ENCODE data around the gene SNW1.
"Not testable (repeated sequence)": the region's sequence is repeated elsewhere in the genome, so short reads cannot be mapped to it uniquely, and the experiment has no call there.

The SNW1 gene

GRCh38 chr14:77763978-77764377 lies 3.0 kb upstream of the SNW1 start:
- TF ChIP-seq CTCF (conservative IDR thresholded peaks at IDR 0.05; ENCODE audit: low read length): no peak
- H3K4me3 ChIP-seq (ENCODE audit: low read length): no peak overlapping the region
- no peak for DNase-seq (ENCODE audit: low read depth)

- TF ChIP-seq CTCF (conservative IDR thresholded peaks at IDR 0.05; ENCODE audit: low read length): no peak
- no peak for DNase-seq (ENCODE audit: low read depth)
- H3K4me3 ChIP-seq (ENCODE audit: low read length): no peak overlapping the region
Observed at GRCh38 chr14:77763316-77763715, 2.4 kb upstream of the SNW1 start.

GRCh38 chr14:77761205-77761931 lies 412 bp upstream of the SNW1 start:
- peak overlapping the region; percentile 99 for H3K4me3 ChIP-seq (ENCODE audit: low read length)
- peak; percentile 33 for TF ChIP-seq CTCF (conservative IDR thresholded peaks at IDR 0.05; ENCODE audit: low read length)
- DNase-seq (ENCODE audit: low read depth): peak; percentile 65

GRCh38 chr14:77752799-77753516 lies 8.0 kb downstream of the SNW1 start:
- H3K4me3 ChIP-seq (ENCODE audit: low read length): no peak overlapping the region
- peak; percentile 2 for DNase-seq (ENCODE audit: low read depth)
- TF ChIP-seq CTCF (conservative IDR thresholded peaks at IDR 0.05; ENCODE audit: low read length): no peak

GRCh38 chr14:77752266-77752665 lies 8.7 kb downstream of the SNW1 start:
- no peak for DNase-seq (ENCODE audit: low read depth)
- no peak overlapping the region for H3K4me3 ChIP-seq (ENCODE audit: low read length)
- no peak for TF ChIP-seq CTCF (conservative IDR thresholded peaks at IDR 0.05; ENCODE audit: low read length)

- DNase-seq (ENCODE audit: low read depth); H3K4me3 ChIP-seq (ENCODE audit: low read length): not testable (repeated sequence)
Observed at GRCh38 chr14:77747425-77747824, 13.5 kb downstream of the SNW1 start.

- no peak for DNase-seq (ENCODE audit: low read depth)
- TF ChIP-seq CTCF (conservative IDR thresholded peaks at IDR 0.05; ENCODE audit: low read length): no peak
- no peak overlapping the region for H3K4me3 ChIP-seq (ENCODE audit: low read length)
Observed at GRCh38 chr14:77746064-77746702, 14.8 kb downstream of the SNW1 start.

Measured in AG10803 (cell line).